GM12864 (cell line): ENCODE results near the gene EIF3A.

Experiments used
- DNase-seq: peaks from one replicate; pipeline ENCODE4 v3.0.0-alpha.2; 2011; ENCODE audit warnings: low read depth
- H3K4me3 ChIP-seq: 2 replicates; pipeline ENCODE4 v1.5.1; 2011; ENCODE audit warnings: mild to moderate bottlenecking, low read depth, low read length, control low read depth
- TF ChIP-seq, protein P1 (sequence below): IDR thresholded peaks from 2 replicates; pipeline ENCODE4 v1.5.1; 2011; ENCODE audit warnings: low read depth, mild to moderate bottlenecking, moderate library complexity, low read length, control low read depth, inconsistent platforms; ENCODE audit errors: missing control alignments

Gene EIF3A

DNA sequence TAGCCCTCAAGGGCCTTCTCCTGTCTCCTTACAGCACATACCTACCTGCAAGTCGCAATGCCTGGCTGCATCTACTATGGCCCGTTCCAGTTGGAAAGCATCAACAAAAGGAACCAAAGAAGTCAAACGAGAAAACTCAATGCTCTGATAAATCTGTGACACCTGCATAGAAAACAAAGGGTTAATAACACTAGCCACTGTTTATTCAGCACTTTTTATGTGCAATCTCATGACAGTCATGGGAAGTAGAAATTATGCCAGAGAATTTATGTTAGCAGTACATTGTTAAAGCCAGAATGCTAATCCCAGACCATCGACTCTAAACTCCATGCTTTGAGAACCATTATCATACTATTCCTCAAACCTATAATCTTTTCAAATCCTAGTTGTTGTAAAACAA is 21.1 kb downstream of the EIF3A start:
- no peak for DNase-seq
- TF ChIP-seq, protein P1, sequence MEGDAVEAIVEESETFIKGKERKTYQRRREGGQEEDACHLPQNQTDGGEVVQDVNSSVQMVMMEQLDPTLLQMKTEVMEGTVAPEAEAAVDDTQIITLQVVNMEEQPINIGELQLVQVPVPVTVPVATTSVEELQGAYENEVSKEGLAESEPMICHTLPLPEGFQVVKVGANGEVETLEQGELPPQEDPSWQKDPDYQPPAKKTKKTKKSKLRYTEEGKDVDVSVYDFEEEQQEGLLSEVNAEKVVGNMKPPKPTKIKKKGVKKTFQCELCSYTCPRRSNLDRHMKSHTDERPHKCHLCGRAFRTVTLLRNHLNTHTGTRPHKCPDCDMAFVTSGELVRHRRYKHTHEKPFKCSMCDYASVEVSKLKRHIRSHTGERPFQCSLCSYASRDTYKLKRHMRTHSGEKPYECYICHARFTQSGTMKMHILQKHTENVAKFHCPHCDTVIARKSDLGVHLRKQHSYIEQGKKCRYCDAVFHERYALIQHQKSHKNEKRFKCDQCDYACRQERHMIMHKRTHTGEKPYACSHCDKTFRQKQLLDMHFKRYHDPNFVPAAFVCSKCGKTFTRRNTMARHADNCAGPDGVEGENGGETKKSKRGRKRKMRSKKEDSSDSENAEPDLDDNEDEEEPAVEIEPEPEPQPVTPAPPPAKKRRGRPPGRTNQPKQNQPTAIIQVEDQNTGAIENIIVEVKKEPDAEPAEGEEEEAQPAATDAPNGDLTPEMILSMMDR = no peak
- H3K4me3 ChIP-seq = no peak overlapping the region

DNA sequence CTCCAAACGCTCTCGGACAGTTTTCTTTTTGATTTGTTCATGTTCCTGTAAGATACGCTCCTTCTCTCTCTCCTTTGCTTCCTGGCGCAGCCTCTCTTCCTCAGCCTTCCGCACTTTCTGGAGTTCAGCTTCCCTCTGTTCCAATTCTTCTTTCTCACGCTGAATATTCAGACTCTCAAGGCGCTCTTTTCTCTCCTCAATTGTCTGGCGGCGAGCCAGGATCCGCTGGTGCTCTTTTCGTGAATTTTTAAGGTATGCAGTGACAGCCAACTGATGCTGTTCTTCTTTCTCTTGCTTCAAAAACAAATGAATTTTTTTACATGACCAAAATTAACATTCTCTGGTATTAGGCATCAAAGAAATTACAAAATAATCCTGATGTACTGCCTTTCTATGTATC is 22.6 kb downstream of the EIF3A start:
- TF ChIP-seq, protein P1 = no peak
- DNase-seq = no peak
- H3K4me3 ChIP-seq = no peak overlapping the region

DNA sequence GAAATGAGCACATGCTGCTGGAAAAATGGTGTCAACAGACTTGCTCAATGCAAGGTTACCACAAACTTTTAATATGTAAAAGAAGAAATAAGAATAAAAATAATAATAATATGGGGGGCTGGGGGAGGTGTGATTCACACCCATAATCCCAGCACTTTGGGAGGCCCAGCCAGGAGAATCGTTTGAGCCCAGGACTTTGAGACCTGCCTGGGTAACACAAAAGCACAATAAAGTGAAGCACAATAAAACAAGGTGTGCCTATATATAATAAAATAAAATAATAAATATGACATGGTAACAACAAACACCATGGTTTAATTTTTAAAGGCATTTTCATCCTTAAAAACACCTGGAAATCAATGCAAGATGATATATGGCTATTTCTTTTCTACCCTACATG is 25.1 kb downstream of the EIF3A start:
- DNase-seq = no peak
- TF ChIP-seq, protein P1 = no peak
- no peak overlapping the region for H3K4me3 ChIP-seq

DNA sequence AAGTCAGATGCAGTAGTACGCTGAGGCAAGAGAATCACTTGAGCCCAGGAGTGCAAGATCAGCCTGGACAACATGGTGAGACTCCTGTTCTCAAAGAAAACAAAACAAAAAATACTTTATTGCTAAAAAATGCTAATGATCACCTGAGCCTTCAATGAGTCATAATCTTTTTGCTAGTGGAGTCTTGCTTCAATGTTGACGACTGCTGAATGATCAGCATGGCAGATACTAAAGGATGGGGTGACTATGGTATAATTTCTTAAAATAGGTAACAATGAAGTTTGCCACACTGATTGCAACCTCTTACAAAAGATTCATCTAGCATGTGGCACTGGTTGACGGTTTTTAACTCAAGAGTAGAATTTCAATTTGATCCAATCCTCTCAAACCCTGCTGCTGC is 28.8 kb downstream of the EIF3A start:
- no peak for DNase-seq
- H3K4me3 ChIP-seq = no peak overlapping the region
- TF ChIP-seq, protein P1 = no peak

DNA sequence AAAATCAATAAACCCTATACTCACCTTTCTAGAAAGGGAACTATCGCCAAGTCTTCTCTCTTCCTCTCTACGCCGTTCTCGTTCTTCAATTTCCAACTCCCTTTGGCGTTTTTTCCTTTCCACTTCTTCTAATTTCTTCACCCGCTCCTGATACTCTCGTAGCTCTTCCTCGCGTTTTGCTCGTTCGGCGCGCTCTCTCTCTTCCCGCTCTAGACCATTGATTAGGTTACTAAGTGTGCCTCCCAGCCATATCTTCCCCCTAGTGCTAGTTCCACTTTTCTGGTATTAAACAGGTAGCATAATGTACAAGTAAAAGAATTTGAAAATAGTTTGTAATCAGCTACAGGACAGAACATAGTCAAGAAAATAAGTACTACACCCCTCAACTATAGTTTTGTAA is 30.8 kb downstream of the EIF3A start:
- no peak overlapping the region for H3K4me3 ChIP-seq
- no peak for DNase-seq
- TF ChIP-seq, protein P1 = no peak

DNA sequence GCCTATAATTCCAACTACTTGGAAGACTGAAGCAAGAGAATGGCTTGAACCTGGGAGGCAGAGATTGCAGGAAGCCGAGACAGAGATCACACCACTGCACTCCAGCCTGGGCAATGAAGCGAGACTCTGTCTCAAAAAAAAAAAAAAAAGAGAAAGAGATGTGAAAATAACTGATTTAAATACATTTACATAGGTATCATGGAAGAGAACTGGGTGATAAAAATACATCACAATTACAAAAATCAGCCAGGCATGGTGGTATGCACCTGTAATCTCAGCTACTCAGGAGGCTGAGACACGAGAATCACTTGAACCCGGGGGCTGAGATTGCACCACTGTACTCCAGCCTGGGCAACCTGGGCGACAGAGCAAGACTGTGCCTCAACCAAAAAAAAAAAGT is 31.3 kb downstream of the EIF3A start:
- TF ChIP-seq, protein P1 = no peak
- H3K4me3 ChIP-seq = no peak overlapping the region
- no peak for DNase-seq

DNA sequence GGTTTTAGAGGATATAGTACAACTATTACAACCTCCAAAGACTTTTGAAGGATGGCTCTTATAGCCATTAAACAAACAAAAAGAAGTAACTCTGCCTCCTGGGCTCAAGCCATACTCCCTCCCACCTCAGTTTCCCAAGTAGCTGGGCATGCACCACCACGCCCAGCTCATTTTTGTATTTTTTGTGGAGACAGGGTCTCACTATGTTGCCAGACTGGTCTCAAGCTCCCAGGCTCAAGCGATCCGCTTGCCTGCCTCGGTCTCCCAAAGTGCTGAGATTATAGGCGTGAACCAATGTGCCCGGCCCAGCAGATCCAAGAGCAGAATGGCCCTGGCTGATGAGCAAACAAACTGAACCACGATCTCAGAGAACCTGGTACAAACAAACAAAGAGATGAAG is 35.1 kb downstream of the EIF3A start:
- no peak overlapping the region for H3K4me3 ChIP-seq
- TF ChIP-seq, protein P1 = no peak
- no peak for DNase-seq
